NCI-H524 (cell line): ENCODE measurements around the gene MAGEH1.
"Not testable (repeated sequence)": the region's sequence is repeated elsewhere in the genome, so short reads cannot be mapped to it uniquely, and the experiment has no call there.

ENCODE experiments used
- DNase-seq, 2 experiments: peaks; one replicate each; lab custom pipeline; 2025; lab: John Stamatoyannopoulos, UW

MAGEH1 gene, protein sequence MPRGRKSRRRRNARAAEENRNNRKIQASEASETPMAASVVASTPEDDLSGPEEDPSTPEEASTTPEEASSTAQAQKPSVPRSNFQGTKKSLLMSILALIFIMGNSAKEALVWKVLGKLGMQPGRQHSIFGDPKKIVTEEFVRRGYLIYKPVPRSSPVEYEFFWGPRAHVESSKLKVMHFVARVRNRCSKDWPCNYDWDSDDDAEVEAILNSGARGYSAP

GRCh38 chrX:55451990-55452832, at the start of gene MAGEH1:
Gene MAGEH1 (plus strand): TSS chrX:55452127. CDS start chrX:55452375, 248 bp downstream.
- DNase-seq, result peak; percentile 1 to 21

DNA sequence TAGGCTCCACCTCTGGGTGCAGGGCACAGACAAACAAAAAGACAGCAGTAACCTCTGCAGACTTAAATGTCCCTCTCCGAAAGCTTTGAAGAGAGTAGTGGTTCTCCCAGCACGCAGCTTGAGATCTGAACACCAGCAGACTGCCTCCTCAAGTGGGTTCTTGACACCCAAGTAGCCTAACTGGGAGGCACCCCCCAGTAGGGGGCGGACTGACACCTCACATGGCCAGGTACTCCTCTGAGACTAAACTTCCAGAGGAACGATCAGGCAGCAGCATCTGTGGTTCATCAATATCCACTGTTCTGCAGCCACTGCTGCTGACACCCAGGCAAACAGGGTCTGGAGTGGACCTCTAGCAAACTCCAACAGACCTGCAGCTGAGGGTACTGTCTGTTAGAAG, 24.8 kb upstream of the MAGEH1 start:
- DNase-seq, result not testable (repeated sequence)

GRCh38 chrX:55443468-55443867, 8.5 kb upstream of the MAGEH1 start:
- DNase-seq, result not testable (repeated sequence)

DNA sequence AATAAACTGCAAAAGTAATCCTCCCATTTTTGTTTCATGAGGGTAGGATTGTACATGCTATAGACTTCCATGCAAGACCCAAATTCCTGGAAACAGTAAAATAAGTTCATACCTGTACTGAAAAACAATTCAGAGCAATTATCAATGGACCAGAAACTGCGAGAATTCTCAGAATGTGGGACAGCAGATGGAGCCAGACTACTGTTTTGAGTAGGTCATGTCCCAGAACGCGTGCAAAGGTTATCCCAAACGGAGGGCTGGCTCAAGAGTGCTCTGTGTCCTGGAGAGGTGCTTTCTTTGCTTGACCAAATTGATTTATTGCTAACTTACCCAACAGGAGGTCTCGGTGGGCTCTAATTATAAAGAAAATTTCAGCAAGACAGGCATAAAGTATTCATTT, 1.7 kb upstream of the MAGEH1 start:
- DNase-seq, result no peak

GRCh38 chrX:55451141-55451540, 786 bp upstream of the MAGEH1 start:
- DNase-seq, result no peak

DNA sequence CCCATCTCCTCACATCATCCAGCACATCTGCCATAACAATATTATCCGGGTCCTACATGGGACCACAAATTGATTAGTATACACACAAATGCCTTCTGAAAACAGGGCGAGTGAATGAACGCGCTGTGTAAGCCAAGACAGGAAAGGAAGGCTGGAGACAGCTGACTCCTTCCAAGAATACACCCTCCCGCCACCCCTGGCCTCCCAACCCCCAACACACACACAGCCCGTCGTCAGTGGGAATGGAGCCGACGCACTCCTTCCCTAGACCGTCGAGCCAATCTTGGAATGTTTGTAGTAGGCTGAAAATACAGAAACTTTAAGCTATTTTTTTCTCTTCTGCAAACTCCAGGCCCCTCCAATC, 319 bp upstream of the MAGEH1 start:
- no peak for DNase-seq

DNA sequence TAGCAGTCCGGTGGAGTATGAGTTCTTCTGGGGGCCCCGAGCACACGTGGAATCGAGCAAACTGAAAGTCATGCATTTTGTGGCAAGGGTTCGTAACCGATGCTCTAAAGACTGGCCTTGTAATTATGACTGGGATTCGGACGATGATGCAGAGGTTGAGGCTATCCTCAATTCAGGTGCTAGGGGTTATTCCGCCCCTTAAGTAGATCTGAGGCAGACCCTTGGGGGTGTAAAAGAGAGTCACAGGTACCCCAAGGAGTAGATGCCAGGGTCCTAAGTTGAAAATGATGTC, 852 bp downstream of the MAGEH1 start:
- no peak for DNase-seq

GRCh38 chrX:55455708-55456107, 3.8 kb downstream of the MAGEH1 start:
- not testable (repeated sequence) for DNase-seq

- not testable (repeated sequence) for DNase-seq
These were observed 7.5 kb downstream of the MAGEH1 start for GRCh38 chrX:55459426-55459825.

DNA sequence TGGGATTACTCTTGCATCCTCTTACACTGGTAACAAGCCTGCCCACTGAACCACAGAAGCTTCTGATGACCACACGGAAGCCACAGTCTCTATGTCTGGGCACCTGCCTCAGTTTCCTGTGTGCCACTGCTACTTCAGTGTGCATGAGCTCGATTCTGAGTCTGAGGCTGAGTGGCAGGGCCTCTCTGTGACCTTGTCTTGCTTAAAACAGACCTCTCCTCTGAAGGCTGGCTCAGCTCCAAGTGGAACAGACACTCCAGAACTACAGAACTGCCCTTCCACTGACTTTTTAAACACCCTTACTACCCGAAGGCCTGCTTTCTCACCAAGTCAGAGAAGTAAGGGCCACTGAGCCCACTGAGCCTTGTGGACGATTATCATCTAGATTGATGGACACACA, 8.0 kb downstream of the MAGEH1 start:
- DNase-seq, result not testable (repeated sequence)

GRCh38 chrX:55464050-55464449, 12.1 kb downstream of the MAGEH1 start:
- not testable (repeated sequence) for DNase-seq

DNA sequence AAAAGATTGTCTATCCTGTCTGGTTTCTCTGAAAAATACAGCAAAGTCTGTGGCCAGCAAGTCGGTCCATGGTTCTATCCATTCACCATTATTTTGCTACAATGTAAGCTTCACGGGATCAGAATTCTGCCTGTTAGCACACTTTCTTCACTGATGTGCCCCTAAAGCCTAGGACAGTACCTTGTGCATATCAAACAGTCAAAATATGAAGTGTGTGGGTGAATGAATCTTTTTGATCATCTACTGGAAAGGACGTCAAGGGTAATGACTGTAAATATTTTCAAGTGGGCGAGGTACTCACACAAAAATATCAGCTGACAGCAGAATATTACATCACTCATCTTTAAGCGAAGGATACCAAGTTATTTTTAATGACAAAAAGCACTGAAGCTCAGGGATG, 13.2 kb downstream of the MAGEH1 start:
- DNase-seq, result not testable (repeated sequence)

GRCh38 chrX:55465791-55466190, 13.9 kb downstream of the MAGEH1 start:
- DNase-seq, result not testable (repeated sequence)

DNA sequence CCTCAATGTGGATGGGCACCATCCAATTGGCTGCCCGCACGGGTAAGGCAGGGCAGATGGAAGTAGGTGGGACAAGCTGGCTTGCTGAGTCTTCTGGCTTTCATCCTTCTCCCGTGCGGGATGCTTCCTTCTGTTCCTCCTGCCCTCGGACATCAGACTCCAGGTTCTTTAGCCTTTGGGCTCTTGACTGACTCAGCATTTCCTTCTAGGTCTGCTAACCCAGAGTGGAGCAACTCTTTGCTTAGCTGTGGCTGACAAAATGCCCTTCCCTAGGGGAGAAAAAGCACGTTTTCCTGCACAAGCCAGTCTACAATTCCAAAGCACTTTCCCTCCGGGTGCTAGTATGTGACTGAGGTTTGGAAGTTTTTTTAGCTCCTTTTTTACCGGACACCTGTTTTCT, 28.0 kb downstream of the MAGEH1 start:
- not testable (repeated sequence) for DNase-seq

- no peak for DNase-seq
These were observed 28.6 kb downstream of the MAGEH1 start for GRCh38 chrX:55480390-55481062.

GRCh38 chrX:55484948-55485347, 33.0 kb downstream of the MAGEH1 start:
- no peak for DNase-seq

- no peak for DNase-seq
These were observed 34.8 kb downstream of the MAGEH1 start for GRCh38 chrX:55486736-55487135.

DNA sequence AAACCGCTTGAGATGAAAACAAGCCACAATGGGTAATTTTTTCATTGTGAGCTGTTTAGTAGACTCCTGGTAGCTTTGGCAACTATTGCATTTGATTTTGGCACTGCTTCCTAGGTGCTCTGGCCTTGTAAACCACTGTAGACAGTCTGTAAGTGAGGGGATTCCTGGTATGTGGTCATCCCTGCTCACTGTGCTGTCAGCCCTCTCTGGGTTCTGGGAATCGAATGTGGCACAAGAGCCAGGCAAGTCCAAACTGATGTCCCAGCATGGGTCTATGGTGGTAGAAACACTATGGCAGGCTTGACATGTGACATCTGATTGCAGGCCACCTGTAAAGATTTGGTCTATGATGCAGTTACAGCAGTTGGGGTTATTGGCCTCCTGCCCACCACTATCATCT, 35.2 kb downstream of the MAGEH1 start:
- DNase-seq, result no peak

GRCh38 chrX:55488006-55488592, 36.2 kb downstream of the MAGEH1 start:
- no peak for DNase-seq

DNA sequence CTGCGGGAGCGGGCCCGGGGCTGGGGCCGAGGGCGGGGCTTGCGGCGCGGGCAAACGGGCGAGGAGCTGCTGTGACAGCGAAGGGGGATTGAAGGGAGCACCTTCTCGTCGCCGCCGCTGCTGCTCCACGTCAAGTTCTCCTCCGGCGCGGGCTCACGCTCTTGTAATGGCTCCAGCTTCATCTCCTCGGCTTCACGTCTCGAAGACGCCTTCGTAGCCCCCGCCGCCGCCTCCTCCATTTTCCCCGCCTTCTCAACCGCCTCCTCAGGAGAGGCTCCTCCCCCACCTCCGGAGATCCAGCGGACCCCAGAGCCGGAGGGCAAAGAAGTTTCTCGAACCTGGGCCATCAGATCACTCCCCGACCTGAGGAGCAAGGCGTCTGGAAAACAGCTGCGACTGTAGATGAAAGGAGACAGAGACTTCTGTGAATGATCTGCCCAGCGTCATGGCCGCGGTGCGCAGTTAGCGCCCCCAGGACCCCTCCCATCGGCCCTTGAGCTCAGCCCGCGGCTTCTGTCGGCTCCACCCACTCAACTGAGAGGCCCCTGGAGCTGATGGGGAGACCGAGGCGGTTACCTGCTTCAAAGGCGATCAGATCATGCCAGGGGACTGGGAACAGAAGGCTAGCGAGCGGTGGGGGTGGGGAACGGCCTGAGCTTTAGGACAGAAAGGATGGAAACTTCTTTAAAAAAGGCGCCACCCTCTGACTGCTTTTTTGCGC, 36.8 kb downstream of the MAGEH1 start:
- peak; percentile 7 to 53 for DNase-seq

DNA sequence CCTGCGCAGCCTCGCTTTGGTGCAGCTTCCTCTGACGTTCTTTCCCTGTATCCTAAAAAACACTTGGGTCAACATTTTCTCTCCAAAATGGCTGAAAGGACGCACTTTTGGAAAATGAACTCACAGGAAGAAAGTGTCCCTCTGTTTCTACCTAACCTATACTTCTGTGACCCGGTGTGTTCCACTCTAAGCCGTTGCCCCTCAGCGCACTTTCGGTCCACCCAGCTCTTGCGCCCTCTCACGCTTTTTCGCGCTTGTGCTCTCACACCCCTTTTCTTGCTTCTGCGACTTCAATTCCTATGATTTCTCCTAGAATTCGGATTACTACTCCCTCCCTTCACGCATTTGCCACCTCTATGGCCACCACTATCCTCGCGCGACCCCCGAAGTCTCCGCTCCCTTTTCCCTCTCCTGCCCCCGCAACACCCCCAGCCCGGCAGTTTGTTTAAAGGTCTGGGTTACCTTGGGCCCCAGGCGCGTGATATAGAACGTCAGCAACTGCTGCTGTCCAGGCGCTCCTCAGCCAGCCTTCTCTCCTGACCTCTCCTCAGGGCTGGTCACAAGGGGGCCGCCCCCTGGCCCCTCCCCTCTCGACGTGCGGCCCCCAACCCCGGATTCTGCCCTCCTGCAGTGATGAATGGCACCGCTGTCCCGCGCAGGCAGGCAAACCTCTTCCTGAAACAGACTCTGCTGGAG, 37.5 kb downstream of the MAGEH1 start, which contains the start of gene USP51:
Gene USP51 (minus strand): TSS at position 535 of the 696 bp plus-strand sequence. CDS start 909 bp downstream, outside the sequence.
- peak in 1 of 2 experiments; percentile 27 for DNase-seq
